Stimulated activated CD4-positive, alpha-beta T cell treated with anti-CD3 and anti-CD28 coated beads, Interleukin-2, amount 100 ng/mL, for 48 hours (primary cell): ENCODE measurements around the gene ELF3.
"Not testable (repeated sequence)": the region's sequence is repeated elsewhere in the genome, so short reads cannot be mapped to it uniquely, and the experiment has no call there.

Source experiments
- DNase-seq, 2 donors: peaks; one replicate each; pipeline ENCODE4 v3.0.0-alpha.2; 2020

The ELF3 gene

DNA sequence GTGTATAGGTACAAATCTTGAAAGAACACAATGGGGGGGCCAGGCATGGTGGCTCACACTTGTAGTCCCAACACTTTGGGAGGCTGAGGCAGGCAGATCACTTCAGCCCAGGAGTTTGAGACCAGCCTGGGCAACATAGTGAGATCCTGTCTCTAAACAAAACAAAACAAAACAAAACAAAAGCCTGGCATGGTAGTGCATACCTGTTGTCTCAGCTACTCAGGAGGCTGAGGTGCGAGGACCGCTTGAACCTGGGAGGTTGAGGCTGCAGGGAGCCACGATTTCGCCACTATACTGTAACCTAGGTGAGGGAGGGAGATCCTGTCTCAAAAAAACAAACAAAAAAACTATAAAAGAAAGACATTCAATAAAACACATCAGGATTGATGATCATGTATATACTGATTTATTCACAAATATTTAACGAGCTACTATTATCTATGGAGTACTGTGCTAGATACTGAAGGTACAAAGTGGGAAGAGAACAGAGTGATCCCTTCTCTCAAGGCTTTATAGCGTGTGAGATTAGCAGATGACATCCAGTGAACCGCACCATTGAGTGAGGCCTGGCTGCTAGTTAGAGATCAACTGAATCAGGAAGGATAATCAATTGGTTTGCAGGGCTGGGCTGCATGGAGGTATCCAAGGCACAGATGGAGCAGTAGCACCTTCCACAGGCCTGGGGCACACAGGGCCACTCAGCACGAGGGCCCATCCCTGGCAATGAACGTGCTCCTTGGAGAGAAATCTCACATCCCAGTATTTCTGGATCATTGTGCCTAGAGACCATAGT, 26.4 kb downstream of the ELF3 start:
- no peak for DNase-seq

DNA sequence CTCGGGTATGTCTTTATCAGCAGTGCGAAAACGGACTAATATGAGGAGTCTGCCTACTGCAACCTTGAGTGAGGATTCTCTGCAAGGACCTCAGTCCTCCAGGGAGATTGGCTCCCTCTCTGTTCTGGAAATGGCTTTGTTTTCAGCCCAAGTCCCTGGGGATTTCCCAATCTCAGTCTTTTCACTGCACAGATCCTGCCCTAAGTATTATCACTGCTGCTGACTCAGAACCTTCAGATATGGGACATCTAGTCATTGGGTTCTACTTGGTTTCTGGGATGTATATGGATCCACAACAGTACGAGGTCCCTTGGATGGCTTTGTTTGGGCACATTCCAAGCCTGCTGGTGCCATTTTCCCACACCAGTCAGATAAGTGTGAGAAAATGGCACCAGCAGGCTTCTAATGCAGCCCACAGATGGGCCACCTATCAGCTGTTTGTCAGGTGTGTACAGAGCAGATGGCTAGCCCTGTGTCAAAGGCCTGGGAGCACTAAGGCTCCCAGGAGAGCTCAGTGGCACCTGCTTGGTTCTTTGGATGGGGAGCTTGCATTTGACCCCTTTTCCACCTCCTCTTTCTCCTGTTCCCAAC, 27.4 kb downstream of the ELF3 start:
- no peak for DNase-seq

DNA sequence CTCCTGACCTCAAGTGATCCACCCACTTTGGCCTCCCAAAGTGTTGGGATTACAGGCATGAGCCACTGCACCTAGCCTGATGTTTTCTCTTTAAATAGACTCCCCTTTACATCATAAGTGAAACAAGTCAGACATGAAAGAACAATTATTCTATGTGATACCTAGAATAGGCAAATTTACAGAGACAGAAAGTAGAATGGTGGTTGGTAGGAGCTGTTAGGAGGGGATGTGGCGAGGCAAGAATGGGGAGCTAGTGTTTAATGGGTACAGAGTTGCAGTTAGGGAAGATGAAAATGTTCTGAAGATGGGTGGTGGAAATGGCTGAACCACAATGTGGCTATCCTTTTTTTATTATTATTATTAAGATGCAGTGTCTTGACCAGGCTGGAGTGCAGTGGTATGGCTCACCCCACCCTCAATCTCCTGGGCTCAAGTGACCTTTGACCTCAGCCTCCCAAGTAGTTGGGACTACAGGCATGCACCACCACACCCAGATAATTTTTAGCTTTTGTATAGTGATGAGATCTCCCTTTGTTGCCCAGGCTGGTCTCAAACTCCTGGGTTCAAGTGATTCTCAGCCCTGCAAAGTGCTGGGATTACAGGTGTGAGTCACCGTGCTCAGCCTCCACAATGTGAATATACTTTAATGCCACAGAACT, 28.4 kb downstream of the ELF3 start:
- DNase-seq: no peak

DNA sequence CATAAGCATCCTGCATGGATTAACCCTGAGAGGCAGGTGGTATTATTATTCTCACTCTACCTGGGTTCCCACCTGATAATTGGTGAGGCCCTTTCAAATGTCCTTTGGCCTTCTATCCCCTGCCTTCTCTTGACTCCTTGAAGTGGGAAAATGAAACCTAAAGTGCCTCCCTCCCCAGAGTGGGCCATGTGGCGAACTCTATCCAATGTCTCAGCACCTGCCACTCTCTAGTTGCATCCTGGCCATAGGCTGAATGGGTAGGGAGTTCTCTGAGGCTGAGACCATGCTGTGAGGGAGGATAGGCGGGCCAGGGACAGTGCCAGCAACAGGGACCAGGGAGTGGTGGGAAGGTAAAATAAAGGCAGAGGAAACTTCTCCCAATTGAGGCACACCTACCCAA, 35.3 kb downstream of the ELF3 start:
- DNase-seq: no peak

DNA sequence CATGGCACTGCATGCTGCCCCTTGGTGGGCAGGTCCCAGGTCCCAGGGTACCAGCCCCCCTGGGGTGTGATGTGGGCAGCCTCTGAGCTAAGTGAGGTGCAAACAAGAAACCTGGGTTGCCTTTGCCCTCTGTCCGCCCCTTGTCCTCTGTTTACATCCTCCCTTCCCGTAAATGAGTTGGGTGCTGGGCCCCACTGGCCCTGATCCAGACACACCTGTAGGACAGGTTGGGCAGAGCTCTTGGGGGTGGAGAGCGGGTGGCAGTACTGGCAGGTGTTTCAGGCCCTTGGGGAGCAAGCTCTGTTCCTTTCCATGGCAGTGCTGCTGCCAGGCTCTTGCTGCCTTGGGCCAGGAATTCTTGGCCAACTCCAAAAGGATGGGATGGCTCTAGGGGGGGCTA, 35.8 kb downstream of the ELF3 start:
- DNase-seq: no peak

DNA sequence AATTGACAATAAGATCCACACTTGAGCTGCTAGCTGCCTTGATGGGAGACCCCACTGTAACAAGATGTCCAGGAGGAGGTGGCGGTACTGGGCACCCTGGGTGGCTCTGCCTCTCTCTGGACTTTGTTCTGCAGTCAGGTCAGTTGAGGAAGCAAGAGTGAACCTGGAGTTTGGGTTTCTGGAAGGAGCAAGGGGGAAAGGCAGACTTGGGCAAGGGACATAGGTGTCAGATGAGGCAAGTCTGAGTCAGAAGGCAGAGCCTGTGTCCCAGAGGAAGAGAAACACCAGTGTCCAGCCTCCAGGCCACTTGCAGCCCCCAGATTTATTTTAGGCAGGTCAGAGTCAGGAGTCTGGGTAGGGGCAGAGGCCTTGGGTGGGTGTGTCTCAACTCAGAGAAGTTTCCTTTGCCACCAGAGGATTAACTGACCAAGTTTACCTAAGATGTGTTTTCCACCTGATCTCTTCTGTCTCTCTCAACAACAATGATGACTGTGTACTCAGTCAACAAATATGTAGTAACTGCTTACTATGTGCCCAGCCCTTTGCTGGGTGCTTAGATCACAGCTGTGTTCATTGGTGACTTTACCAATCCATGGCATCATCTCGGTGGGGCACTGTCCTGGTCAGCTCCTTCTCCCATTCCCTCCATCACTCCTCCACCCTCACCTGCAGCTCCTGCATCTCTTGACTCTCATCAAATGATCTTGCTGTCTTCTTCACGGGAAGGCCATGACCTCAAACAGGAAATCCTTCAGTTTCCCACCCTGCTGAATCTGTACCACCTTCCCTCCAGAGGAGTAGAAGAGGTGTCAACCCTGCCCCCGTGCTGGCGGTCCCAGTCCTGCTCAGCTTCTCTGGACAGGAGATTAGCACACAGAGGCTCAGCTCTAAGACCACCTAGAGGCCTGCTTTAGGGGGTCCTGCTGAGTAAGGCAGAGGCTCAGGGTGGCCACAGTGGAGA, 36.6 kb downstream of the ELF3 start:
- no peak for DNase-seq

DNA sequence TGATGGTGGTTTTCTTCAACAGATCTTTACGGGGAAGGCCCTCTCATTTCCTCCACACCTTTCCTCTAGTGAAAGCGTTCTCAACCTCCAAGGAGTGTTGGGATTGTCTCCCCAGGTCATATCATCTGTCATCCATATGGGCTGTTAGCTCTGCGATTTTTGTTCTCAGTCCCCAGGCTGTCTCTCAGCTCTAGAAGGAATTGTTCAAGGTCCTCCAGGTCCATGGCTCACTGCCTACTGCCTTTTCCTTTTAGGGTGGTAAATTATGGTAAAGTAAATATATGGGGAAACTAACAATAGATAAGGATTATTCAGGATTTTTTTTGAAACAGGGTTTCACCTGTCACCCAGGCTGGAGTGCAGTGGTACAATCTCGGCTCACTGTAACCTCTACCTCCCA, 37.6 kb downstream of the ELF3 start:
- no peak for DNase-seq

DNA sequence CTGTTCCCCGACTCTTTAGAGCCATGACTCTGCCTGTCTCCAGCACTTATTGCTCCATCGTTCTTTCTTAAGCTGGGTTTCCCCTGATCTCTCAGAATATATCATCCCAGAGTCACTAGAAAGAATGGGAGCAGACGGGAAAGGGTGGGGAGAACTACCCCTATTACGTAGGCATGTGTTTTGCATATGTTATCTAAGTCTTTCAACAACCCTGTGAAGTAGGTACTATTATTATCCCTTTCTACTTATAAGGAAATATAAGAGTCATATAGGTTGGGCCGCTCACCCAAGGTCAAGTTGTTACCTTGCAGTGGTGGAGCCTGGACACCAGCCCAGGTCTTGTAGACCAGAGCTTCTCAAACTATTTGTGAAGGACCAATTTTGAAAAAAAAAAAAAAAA, 38.7 kb downstream of the ELF3 start:
- DNase-seq: no peak

DNA sequence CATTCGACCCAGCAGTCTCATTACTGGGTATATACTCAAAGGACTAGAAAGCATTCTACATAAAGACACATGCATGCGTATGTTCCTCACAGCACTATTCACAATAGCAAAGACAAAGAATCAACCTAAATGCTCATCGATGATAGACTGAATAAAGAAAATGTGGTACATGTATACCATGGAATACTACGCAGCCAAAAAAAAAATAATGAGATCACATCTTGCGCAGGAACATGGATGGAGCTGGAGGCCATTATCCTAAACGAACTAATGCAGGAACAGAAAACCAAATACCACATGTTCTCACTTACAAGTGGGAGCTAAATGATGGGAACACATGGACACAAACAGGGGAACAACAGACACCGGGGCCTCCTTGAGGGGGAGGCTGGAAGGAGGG, 43.7 kb downstream of the ELF3 start:
- no peak for DNase-seq

DNA sequence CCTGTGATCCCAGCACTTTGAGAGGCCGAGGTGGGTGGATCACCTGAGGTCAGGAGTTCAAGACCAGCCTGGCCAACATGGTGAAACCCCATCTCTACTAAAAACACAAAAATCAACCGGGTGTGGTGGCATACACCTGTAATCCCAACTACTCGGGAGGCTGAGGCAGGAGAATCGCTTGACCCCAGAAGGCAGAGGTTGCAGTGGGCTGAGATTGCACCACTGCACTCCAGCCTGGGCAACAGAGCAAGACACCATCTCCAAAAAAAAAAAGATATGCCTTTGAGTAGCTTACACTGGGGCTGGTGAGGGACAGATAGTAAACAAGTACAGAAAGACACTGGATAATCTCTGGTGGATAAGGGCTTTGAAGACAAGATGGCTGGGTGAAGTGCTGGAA, 44.3 kb downstream of the ELF3 start:
- DNase-seq: not testable (repeated sequence)

DNA sequence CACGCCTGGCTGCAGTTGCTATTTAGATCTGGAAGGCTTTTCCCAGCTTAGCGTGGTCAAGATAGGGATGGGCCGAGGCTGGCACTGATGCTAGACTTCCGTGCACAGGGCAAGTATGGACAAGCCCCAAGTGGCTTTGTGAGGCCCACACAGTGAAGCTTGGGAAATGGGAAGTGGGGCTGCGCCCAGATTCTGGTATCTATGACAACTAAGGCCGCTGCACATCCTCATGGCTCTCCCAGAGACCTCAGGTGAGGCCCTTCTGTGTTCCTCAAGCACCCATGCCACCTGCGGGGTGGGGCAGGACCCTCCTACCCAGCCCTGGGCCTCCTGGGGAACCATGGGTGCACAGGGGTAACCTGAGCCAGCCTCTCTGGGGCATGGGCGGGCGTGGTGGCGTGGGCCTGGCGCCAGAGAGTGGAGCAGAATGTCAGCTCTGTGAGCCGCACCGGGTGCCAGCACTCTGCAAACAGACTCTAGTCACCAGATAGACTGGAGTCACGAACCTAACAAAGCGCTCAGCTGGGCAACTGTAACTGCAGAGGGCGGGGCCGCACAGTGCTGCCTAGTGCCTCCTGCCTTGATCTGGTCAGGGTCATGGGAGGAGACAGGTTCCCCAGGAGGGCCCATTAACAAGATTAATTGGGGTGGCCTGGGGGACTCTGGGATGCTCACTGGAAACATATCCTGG, 46.4 kb downstream of the ELF3 start:
- no peak for DNase-seq

DNA sequence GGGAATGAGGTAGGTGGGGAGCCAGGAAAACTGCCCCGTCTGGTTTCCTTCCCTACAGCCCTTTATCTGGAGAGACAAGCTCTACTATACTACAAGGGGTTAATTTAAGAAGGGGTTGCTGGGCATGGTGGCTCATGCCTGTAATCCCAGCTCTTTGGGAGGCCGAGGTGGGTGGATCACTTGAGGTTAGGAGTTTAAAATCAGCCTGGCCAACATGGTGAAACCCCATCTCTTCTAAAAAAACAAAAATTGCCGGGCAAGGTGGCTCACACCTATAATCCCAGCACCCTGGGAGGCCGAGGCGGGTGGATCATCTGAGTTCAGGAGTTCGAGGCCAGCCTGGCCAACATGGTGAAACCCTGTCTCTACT, 46.9 kb downstream of the ELF3 start:
- DNase-seq: not testable (repeated sequence)

DNA sequence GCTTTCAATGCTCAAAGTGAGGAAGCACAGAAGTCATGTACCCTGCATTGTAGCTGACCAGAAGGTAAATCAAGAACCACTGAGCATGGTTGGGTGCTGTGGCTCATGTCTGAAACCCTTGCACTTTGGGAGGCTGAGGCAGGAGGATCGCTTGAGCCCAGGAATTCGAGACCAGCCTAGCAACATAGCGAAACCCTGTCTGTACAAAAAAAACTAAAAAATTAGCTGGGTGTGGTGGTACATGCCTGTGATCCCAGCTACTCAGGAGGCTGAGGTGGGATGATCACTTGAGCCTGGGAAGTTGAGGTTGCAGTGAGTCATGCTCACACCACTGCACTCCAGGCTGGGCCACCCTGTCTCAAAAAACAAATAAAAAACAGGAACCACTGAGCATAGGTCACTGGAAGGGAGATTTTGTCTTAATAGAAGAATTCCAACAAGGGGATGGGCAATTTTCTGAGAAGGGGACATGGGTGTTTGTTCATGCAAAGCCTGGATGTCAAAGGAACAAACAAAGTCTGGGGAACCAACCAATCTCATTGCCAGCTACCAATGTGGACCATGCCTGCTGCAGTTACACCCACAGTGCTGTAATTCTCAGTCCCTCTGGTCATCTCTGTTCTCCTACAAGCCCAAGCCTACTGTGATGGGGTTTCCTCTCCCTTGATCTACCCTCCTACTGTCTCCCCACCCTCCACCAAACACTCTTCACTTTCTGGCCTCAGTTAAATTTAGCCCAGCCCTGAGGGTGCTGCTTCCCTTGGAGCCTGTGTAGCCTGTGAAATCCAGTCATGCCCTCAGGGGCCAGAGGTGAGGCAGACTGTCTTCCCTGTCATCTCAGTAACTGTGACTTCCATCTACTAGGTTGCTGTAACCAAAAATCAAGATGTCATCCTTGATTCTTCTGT, 47.9 kb downstream of the ELF3 start:
- DNase-seq: no peak

DNA sequence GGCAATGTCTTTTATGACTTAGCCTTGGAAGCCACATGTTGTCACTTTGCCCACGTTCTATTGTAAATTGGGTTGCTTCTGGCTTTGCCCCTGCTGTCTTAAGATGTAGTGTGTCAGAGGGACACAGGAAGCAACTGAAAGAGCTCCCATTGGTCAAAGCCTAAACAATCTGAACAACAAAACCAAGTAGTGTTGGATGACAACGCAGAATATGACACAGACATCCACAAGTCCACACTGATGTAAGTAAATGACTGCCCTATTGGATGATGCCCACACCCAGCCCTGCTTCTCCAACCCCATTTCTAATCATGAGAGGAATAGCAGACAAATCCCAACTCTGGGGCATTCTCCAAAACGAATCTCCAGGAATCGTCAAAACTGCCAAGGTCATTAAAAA, 50.7 kb downstream of the ELF3 start:
- DNase-seq: no peak

DNA sequence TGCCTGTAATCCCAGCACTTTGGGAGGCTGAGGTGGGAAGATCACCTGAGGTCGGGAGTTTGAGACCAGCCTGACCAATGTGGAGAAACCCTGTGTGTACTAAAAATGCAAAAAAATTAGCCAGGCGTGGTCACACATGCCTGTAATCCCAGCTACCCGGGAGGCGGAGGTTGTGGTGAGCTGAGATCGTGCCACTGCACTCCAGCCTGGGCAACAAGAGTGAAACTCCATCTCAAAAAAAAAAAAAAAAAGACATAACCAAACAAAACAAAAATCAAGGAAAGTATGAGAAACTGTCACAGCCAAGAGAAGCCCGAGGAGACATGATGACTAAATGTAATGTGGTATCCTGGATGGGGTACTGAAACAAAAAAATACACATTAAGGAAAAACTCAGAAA, 51.4 kb downstream of the ELF3 start:
- DNase-seq: not testable (repeated sequence)

DNA sequence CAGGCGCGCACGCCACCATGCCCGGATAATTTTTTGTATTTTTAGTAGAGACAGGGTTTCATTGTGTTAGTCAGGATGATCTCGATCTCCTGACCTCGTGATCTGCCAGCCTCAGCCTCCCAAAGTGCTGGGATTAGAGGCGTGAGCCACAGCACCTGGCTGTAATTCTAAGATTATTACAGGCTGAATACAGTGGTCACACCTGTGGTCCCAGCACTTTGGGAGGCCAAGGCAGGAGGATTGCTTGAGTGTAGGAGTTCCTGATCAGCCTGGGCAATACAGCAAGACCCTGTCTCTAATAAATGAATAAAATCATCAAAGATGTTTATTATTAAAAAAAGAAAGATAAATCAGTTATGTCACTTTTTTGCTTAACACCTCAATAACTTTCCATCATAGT, 52.2 kb downstream of the ELF3 start:
- not testable (repeated sequence) for DNase-seq

DNA sequence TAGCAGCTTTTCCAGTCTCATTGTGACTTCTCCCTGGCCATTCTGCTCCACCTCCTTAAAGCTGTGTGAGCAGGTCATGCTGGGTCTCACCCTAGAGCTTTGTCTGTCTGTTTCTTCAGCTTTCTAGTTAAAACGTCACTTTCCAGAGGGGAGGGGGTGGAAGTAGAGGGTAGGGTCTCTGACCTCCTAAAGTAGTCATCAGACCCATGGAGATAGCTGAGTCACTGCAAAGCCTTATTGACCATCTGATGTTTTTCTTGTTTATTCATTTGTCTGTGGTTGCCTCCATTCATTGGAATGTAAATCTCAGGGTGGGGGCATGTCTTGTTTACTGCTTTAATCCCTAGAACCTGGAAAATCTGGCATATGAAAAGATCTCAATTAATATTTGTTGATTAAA, 52.7 kb downstream of the ELF3 start:
- DNase-seq: no peak

DNA sequence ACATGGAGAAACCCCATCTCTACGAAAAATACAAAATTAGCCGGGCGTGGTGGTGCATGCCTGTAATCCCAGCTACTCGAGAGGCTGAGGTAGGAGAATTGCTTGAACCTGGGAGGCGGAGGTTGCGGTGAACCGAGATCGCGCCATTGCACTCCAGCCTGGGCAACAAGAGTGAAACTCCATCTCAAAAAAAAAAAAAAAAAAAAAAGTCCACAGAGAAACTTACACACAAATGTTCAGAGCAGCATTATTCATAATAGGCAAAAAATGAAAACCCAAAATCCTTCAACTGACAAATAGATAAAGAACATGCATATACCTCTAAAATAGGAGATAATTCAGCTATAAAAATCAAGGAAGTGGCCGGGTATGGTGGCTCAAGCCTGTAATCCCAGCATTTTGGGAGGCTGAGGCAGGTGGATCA, 54.5 kb downstream of the ELF3 start:
- DNase-seq: not testable (repeated sequence)
